ENCODE measurements around the gene FLCN.

The FLCN gene

GRCh38 chr17:17253406-17253805 lies 16.4 kb upstream of the FLCN start:
- in situ Hi-C loops (cut with HindIII; ENCODE audit: low sequenced_read_pairs), result no loop called here
- no peak for DNase-seq (ENCODE audit: low read depth, low spot score)
- H3K4me3 ChIP-seq (ENCODE audit: low read depth, low read length), result no peak overlapping the region
- no peak for TF ChIP-seq CTCF (IDR thresholded peaks at IDR 0.05; ENCODE audit: low read depth, low read length)

GRCh38 chr17:17252149-17252661 lies 15.2 kb upstream of the FLCN start:
- H3K4me3 ChIP-seq (ENCODE audit: low read depth, low read length), result no peak overlapping the region
- no peak for TF ChIP-seq CTCF (IDR thresholded peaks at IDR 0.05; ENCODE audit: low read depth, low read length)
- in situ Hi-C loops (cut with HindIII; ENCODE audit: low sequenced_read_pairs), result no loop called here
- no peak for DNase-seq (ENCODE audit: low read depth, low spot score)

GRCh38 chr17:17246879-17247278 lies 9.9 kb upstream of the FLCN start:
- in situ Hi-C loops (cut with HindIII; ENCODE audit: low sequenced_read_pairs), result no loop called here
- TF ChIP-seq CTCF (IDR thresholded peaks at IDR 0.05; ENCODE audit: low read depth, low read length), result no peak
- no peak overlapping the region for H3K4me3 ChIP-seq (ENCODE audit: low read depth, low read length)
- no peak for DNase-seq (ENCODE audit: low read depth, low spot score)

GRCh38 chr17:17243163-17243562 lies 6.2 kb upstream of the FLCN start:
- no peak for DNase-seq (ENCODE audit: low read depth, low spot score)
- in situ Hi-C loops (cut with HindIII; ENCODE audit: low sequenced_read_pairs), result no loop called here
- no peak for TF ChIP-seq CTCF (IDR thresholded peaks at IDR 0.05; ENCODE audit: low read depth, low read length)
- H3K4me3 ChIP-seq (ENCODE audit: low read depth, low read length), result no peak overlapping the region

- in situ Hi-C loops (cut with HindIII; ENCODE audit: low sequenced_read_pairs), result no loop called here
- no peak overlapping the region for H3K4me3 ChIP-seq (ENCODE audit: low read depth, low read length)
- no peak for TF ChIP-seq CTCF (IDR thresholded peaks at IDR 0.05; ENCODE audit: low read depth, low read length)
- no peak for DNase-seq (ENCODE audit: low read depth, low spot score)
These were observed 5.3 kb upstream of the FLCN start for GRCh38 chr17:17242246-17242645.

GRCh38 chr17:17241656-17242055 lies 4.7 kb upstream of the FLCN start:
- no peak overlapping the region for H3K4me3 ChIP-seq (ENCODE audit: low read depth, low read length)
- in situ Hi-C loops (cut with HindIII; ENCODE audit: low sequenced_read_pairs), result no loop called here
- TF ChIP-seq CTCF (IDR thresholded peaks at IDR 0.05; ENCODE audit: low read depth, low read length), result no peak
- no peak for DNase-seq (ENCODE audit: low read depth, low spot score)

- no peak for TF ChIP-seq CTCF (IDR thresholded peaks at IDR 0.05; ENCODE audit: low read depth, low read length)
- DNase-seq (ENCODE audit: low read depth, low spot score), result no peak
- H3K4me3 ChIP-seq (ENCODE audit: low read depth, low read length), result no peak overlapping the region
- in situ Hi-C loops (cut with HindIII; ENCODE audit: low sequenced_read_pairs), result no loop called here
These were observed 2.9 kb upstream of the FLCN start for GRCh38 chr17:17239832-17240231.

Measured in astrocyte of the spinal cord (primary cell).